ENCODE measurements around the gene VAT1.
"Not testable (repeated sequence)": the region's sequence is repeated elsewhere in the genome, so short reads cannot be mapped to it uniquely, and the experiment has no call there.

The VAT1 gene

DNA sequence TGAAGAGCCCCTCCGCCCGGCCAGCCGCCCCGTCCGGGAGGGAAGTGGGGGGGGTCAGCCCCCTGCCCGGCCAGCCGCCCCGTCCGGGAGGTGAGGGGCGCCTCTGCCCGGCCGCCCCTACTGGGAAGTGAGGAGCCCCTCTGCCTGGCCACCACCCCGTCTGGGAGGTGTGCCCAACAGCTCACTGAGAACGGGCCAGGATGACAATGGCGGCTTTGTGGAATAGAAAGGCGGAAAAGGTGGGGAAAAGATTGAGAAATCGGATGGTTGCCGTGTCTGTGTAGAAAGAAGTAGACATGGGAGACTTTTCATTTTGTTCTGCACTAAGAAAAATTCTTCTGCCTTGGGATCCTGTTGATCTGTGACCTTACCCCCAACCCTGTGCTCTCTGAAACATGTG is 48.9 kb downstream of the VAT1 start:
- not testable (repeated sequence) for DNase-seq (ENCODE audit: low spot score)

DNA sequence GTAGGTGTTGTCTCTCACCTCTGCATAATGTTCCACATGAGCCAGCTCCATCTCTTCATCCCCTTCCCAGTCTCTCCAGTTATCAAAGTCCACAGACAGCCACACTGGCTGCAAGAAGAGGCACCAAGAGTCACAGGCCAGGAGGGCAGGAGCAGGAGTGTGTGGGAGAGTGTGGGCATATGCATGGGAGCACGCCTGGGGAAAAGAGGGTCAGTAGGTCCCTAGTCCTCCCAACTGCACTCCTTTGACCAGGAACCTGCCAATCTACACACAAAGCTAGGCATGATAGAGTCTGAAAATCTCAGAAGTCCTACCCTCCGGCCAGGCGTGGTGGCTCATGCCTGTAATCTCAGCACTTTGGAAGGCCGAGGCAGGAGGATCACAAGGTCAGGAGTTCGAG is 50.6 kb downstream of the VAT1 start:
- DNase-seq (ENCODE audit: low spot score): no peak

DNA sequence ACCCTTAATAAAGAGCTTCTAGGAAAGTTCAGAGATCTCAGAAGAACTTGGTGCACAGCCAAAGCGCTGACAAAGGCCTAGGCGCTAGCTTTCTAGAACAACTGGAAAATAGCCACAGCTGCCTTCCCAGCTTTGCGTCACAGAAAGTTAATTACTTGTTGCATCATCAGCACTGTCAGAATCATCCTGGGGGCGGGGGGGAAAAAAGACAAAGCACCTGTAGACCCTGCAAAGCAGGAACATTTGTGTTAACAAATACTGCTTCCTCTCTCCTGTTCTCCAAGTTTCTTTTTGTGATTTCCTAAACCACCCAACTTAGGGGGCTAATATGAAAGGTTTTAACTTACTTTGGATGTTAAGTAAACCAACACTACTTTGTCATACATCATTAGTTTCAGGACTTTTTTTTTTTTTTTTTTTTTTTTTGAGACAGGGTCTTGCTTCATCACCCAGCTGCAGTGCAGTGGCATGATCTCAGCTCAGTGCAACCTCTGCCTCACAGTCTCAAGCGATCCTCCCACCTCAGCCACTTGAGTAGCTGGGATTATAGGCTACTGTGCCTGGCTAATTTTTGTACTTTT is 53.1 kb downstream of the VAT1 start:
- DNase-seq (ENCODE audit: low spot score): no peak

DNA sequence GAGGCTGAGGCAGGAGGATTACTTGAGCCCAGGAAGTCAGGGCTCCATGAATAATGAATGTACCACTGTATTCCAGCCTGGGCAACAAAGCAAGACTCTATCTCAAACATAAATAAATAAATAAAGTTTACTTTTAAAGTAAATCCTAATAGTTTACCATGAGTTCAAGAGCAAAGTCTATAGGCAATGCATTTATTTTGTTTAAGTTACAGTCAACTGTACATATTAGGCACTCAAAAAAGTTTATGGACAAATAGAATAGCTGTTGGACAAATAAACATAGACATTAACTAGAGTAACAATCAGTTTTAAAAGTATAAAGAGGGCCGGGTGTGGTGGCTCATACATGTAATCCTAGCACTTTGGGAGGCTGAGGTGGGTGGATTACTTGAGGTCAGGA is 54.3 kb downstream of the VAT1 start:
- DNase-seq (ENCODE audit: low spot score): no peak

Data from hematopoietic multipotent progenitor cell treated with erythropoietin and hydrocortisone succinate and interleukin-3 and kit ligand, for 17 days (in vitro differentiated cells).